GM21515 (cell line): ENCODE results near the gene STH.

Source experiments
- ATAC-seq: cut with Tn5 transposase; IDR thresholded peaks from one replicate; pipeline ENCODE4 v1.9.1; 2021; ENCODE audit not compliant: unreplicated experiment

The STH gene

GRCh38 chr17:46042925-46043324 lies 43.9 kb downstream of the STH start:
- no peak for ATAC-seq

- ATAC-seq = no peak
Observed at GRCh38 chr17:46043606-46044005, 44.6 kb downstream of the STH start.

GRCh38 chr17:46044286-46044928 lies 45.4 kb downstream of the STH start:
- no peak for ATAC-seq

GRCh38 chr17:46044989-46045388 lies 45.9 kb downstream of the STH start:
- no peak for ATAC-seq

GRCh38 chr17:46045639-46046038 lies 46.6 kb downstream of the STH start:
- no peak for ATAC-seq

- ATAC-seq = no peak
Observed at GRCh38 chr17:46046957-46047356, 47.9 kb downstream of the STH start.

- ATAC-seq = no peak
Observed at GRCh38 chr17:46047398-46047797, 48.3 kb downstream of the STH start.

GRCh38 chr17:46047856-46048255 lies 48.8 kb downstream of the STH start:
- no peak for ATAC-seq
